GM18508 (cell line): Measurements from ENCODE around the gene OSBPL5.

Source experiments
- ATAC-seq: cut with Tn5 transposase; IDR thresholded peaks from one replicate; pipeline ENCODE4 v1.9.1; 2021; ENCODE audit warnings: moderate number of reproducible peaks; ENCODE audit not compliant: insufficient read depth, unreplicated experiment

Gene OSBPL5

DNA sequence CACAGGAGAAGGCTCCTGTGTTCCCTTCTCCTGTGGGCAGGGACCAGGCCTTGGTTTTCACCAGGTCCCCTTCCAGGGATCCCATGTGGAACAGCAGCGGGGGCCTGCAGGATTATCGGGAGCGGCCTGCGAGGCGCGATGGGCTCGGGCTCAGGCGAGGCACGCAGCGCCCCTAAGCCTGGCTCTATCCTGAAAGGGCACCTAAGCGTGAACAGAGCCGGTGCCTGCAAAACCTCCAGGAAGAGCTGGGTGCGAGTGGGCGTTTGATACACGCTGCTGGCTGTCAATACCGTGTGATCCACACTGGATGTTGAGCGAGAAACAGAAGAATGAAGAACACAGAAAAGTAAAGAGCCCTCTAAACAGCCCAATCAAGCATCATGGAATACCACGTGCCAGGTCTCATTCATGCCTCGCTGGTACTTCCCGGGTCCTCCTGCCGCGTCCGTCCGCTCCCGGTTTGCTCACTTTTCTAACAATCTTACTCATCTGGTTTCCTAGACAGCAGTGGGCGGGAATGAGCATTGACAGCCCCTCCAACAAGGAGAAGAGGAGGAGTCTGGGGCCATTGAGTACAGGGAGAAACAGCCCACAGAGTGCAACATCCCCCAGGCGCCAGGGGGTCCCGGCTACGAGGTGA lies 12.5 kb downstream of the OSBPL5 start:
- ATAC-seq = no peak

DNA sequence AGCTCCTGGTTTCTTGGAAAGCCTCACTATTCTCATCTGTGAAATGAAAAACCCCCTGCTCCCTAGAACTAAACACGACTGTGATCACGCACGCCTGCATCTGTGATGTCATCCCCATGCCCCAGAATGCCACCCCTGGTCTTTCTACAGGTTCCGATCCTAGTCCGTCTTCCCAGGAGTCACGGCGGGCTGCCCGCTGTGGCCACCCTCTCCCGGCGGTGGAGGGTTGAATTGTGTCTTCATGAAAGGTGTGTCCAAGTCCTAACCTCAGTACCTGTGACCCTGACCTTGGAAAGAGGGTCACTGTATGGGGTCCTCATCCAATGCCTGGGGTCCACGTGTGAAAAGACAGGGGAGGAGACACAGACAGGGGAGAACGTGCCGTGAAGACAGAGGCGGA lies 14.4 kb downstream of the OSBPL5 start:
- ATAC-seq = no peak

DNA sequence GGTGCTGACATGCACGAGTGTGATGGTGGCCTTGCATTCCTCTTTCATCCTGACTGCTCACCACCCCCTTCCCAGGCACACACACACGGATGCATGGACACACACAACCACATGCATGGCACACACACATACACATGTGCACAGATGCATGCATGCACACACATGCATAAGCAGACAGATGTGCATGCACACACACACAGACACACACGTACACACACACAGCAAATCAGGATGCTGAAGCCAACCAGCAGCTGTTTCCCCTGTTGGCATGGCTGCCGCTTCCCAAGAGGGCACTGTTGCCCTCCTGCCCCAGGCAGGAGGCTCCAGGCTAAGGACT lies 15.3 kb downstream of the OSBPL5 start:
- no peak for ATAC-seq

DNA sequence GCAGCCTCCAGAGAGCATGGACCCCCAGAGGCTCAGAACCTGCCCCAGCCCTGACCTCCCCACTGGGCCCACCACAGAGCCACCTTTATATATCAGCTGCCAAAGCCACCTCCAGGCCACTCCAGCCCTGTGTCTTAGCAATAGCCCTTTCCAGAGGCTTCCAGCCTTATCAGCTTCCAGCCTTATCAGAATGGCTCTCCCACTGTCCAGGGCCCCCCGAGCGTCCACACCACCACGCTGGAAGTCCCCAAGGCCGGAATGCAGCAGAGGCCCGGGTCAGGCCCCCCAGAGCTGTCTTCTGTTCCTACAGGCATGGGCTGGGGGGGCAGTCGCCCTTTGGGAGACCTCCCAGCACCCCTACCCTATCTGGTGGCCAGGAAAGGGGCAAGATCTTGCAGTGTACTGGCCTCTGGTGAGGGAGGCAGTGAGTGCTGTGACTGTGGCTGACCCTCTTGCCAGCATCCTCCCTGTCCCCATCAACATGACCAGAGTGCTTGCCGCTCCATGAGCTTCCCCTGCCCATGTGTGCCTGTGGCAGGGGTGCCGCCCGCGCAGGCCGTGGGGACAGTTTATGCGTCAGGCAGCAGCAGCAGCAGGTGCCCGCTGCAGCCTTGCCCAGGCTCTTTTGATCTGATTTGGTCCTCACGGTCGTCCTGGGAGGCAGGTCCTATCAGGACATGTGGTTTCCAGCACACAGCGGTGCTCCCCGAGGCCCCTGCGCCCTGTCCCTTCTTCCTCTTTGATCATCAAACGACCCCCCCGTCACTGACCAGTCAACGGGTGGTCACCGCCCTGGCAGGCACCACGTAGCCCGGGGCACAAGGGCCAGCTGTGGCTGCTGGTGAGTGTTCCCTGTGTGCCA lies 15.9 kb downstream of the OSBPL5 start:
- no peak for ATAC-seq

DNA sequence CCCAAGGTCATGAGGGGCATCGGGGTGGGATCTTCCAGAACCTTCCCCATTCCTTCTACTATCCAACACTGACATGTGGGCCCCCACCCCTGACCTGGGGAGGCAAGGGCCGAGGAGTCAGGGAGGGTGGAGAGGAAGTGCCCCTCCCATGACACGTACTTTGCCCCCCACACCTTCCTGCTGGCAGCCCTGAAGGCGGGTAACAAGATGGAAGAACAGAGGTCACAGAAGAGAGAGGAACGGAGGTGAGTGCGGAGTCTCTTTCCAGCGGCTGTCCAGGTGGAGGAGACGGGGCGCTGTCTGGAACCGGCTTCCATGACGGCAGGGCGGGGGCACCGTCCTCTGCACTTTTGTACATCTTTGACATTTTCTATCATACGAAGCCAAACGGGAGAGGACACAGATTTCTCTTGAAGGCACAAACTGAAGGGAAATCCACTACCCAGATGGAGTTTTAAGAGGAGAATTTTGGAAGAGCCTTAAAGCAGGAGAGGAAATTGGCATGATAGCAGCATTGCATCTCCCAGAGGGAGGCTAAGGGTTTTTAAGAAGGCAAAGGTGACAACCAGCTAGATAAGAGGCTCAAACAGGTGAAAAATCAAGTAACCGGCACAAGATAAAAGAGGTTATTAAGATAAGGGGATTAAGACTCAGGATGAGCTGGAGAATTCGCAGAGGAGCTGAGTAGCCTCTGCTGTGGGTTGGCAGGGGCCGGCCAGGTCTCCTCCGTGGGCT lies 16.7 kb downstream of the OSBPL5 start:
- ATAC-seq = no peak

DNA sequence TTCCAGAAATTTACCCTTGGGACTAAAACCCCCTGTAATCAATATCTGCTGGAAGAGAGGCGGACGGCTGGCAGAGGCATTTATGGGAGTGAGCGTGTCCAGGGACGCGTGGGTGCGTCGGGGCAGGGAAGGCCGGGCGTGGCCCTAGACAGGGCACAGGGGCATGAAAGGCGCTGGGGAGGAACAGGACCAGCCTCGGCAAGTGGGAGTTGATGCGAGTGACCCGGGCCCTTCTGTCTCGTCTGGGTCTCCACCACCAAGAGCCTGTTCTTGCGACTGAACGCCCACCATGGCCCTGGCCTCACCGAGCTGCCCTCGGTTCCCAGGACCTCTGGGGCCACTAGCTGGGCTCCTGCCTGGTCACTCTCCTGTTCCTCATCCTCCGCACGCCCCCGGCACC lies 17.5 kb downstream of the OSBPL5 start:
- ATAC-seq = no peak

DNA sequence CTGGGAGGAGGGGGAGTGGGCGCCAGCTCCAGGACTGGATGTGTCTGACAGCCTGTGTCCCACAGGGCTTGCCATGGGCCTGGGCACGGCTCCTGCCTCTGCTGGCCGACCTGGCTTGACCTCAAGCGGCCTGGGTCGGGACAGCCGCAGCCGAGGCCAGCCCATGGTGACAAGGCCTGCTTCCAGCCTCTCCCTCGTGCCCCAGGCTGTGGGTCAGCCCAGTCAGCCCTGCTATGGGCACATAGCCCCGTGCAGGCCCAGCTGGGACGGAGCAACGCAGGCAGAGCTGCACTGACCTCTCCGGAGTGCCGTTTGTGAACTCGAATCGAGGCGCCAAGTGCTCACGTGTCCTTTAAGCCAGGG lies 17.9 kb downstream of the OSBPL5 start:
- ATAC-seq = no peak

DNA sequence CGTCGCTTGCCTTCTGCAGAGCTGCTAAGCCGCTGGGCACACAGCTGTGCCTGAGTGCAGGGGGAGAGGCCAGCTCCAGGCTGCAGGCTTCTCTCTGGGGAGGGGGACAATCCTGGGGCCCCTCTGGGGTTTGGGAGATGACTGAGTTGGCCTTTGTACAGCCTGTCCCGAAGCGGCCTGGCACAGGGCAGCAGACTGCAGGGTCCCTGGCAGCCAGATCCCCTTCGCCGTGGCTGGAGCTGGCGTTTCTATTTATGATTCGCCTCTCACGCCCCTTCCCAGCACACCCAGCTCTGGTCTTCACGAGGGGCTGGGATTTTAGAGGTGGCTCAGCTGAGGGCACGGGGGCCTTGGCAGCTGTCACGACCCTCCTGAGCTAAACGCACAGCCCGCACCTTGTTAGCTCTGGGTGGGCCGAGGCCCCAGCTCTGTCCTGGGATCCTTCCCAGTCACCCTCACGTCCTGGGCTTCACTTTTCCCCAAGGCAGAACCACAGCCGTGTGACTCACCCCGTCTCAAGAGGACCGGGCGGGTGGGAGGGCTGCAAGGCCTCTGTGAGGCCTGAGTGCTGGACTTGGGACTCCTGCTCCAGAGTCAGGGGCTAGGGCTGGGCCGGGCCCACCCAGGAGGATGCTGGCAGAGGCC lies 18.4 kb downstream of the OSBPL5 start:
- no peak for ATAC-seq

DNA sequence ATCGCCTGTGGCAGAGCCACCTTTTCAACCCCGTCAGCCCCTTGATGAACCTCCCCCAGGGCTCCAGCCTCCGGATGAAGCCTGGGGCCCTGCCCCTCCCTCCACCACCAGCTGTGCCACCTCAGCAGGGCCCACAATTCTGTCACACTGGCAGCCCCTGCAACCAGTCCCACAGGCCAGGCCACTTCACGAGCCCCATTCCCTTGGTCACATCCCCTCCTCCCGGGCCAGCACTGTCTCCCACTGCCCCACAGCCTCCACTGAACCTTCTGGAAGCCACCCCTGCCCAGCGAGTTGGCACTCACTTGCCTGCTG lies 19.9 kb downstream of the OSBPL5 start:
- no peak for ATAC-seq

DNA sequence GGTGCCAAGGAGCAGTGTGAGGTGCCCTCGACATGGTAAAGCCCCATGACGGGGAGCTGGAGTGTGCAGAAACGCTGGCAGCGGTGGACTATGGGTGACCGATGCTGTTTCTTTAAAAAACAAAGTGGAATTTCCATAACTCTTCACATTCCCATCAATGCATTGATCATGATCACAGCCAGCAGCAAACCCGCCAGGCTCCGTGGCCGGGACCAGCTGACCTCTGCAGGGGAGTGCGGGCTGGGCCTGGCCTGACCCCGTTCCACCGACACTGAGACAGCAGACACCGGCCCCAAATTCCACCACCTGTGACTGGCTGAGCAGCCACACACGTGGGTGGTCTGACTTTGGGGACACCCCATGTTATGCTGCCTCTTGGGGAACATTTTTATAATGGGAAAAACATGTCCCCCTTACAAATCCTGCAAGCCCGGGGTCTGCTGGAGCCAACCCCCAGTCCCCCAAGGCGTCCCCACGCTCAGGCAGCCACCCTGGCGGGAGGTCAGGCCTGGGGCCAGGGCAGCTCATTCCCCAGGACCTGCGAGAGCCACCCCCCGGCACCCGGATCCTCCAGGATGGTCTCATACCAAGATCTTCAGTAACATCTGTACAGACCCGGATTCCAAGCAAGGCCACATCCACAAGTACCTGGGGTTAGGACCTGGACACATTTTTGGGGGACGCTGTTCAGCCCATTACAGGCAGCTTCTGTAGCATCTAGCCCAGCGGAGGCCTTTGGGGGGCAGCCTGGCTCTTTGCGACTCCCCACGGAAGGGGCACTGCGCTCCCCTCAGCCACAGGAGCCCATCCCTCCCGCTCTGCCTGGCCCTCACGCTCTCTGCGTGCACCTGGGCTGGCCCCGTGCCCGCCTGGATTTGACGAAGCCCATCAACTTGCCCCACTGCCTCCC lies 20.6 kb downstream of the OSBPL5 start:
- ATAC-seq = no peak

DNA sequence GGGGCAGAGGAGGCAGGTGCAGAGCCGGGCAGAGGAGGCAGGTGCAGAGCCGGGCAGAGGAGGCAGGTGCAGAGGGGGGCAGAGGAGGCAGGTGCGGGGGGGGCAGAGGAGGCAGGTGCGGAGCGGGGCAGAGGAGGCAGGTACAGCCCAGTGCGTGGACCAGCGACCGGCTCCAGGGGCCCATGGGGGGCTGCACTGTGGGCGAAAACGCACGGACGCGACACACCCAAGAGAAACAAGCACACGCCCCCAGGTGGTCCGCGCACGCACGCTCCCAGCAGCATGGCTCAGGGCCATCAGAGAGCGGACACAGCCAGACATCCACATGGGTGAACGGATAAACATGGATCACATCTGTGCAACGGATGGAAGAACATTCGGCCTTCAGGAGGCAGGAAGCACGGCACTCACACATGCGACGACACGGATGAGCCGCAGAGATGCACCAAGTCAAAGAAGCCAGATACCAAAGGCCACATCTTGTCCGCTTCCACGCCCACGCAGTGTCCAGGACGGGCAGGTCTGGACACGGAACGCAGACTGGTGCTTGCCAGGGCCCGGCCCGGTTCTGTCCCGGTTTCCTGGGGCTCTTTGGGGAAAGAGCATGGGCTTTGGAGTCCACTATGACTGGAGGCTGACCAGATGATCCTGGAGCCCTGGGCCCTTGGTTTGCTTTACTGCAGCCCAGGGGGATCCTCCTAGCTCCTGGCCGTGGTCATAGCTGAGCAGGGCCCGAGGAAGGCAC lies 21.8 kb downstream of the OSBPL5 start:
- ATAC-seq = no peak

DNA sequence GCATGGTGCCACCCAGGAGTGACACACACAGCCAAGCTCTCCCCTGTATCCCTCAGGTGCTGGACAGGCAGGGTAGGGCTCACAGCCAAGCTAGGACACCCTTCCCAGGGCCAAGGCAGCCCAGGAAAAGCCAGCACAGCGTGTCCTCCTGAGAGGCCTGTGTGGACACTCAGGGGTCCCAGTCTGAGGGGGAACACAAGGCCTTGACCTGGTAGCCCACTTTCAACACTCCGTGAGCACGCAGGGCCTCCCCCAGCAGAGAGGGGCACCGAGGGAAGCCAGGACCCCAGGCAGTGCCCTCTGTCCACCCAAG lies 24.9 kb downstream of the OSBPL5 start:
- no peak for ATAC-seq

DNA sequence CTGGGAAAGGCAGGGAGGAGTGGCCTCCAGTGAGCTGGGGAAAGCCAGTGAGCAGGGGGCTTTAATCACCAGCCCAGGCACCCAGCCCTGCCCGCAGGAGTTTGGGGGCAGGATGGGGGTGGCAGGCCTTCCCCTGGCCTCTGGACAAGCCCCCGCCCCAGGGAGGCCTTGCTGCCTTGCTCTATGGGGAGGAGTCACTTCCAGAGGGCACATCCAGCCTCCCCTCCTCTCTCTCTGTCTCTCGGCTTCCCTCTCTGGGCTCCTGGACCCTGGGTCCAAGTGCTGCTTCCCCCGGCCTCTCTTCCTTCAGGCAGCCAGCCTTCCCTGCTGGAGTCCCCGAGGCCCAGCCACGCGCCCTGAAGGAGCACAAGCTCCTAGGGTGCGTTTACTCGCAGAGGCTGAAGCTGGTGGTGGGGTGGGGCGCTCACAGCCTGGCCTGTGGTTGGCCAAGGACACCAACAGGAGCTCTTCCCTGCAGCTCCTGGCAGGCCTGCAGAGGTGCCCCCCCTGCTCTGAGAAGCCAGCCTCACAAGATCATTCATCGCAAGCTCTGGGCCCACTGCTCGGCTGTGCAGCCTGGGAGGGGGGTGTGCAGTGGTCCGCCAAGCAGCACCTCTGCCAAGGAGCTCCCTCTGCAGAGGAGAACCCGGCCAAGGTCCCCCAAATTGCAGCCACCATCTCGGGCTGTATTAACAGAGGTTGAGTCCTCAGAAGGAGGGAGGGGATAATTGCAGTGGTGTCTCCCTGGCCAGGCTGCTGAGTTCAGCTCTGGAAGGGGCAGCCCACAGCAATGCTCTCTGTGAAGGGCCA lies 25.4 kb downstream of the OSBPL5 start:
- no peak for ATAC-seq

DNA sequence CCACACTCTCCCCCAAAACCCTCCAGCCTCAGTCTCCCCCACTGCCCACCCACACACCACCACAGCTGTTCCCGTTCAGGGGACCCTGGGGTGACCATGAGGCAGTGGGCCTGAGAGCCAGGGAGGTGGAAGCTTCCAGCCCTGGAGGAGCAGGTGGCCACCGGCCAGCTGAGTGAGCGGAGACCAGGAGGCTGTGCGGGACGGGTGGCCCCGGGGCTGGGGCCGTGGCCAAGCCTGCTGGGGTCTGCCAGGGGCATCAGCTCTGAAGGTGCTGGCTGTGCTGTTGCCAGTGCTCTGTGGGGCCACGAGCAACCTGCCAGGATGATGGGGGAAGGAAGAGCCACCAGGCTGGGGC lies 26.0 kb downstream of the OSBPL5 start:
- no peak for ATAC-seq

DNA sequence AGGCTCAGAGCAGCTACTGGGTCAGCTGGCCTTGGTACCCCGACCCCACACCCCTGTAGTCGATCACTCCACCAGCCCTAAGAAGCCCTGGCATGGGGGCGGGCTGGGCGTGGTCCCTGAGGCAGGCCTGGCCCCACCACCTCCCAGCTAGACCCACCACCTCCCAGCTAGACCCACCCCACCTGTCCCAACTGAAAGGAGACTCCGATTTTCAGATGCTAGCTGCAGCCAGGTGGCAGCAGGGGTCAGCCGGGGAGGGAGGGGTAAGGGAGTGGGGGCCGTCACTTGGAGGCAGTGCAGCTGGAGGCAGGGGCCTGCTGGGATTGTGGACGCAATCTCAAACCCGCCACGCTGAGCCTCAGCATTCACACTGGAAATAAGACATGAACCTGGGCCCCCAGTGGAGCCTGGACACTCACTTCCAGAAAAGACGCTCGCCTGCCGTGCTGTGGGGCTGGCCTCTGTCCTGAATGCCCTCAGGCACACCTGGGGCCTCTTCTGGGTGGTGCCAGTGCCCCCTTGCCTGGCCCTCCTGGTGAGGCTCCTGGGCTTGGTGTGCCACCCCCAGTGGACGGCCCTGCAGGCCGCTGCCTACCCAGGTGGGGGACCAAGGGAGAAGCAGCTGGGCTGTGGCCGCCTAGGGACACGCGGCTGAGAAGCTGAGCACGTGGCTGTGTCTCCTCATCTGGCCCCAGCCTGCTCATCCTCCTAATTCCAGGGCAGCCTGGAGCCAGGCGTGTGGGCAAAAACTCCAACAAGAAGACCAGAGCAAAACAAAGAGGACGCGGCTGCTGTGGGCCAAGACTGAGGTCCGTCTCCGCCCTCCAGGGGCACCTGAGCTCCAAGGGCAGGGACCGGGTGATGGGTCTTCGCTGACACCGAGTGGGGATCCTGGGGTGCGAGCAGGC lies 26.7 kb downstream of the OSBPL5 start:
- no peak for ATAC-seq

DNA sequence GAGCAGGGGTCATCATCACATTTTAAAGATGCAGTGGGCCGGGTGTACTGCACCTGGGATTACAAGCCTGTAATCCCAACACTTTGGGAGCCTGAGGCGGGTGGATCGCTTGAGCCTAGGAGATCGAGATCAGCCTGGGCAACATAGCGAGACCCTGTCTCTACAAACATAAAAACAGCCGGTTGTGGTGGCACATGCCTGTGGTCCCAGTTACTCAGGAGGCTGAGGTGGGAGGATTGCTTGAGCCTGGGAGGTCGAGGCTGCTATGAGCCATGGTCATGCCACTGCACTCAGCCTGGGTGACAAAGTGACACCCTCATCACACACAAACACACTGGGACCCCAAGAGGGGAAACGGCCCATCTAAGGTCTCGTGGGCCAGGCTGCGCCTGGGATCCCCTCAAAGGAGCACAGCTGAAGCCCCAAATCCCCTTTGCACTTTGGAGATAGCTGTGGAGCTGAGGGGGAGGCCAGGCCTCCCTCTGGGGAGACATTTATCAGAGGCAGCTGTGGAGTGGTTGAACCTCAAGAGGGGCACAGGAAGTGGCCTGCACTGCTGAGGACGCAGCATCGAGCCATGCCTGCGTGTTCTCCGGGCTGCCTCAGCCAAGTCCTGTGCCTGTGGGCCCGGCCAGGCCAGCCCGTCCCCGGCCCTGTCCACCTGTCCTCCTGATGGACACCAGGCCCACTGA lies 27.5 kb downstream of the OSBPL5 start:
- no peak for ATAC-seq
